Naive thymus-derived CD8-positive, alpha-beta T cell (primary cell): ENCODE results near the gene TP53I13. TPM values are rescaled to one million over a fixed set of nuclear protein-coding genes. Genes with fewer than 3 reads are reported as not detected.

ENCODE experiments used
- ATAC-seq, 2 donors: fragments of 150-1000 bp; cut with Tn5 transposase in 1 of 2; sonication (Bioruptor Pico), chemical (Tn5 transposase) in 1 of 2; 1 replicate in 1 of 2; 2 replicates in 1 of 2; pipeline ENCODE4 v1.10.0; 2021; ENCODE audit warnings: mild to moderate bottlenecking in 2 of 2, moderate library complexity in 2 of 2
- POLR2A ChIA-PET: fragments of 350-600 bp; sonication (Branson Sonifier 250); formaldehyde crosslinking; loops from one replicate; lab custom pipeline; 2021; ENCODE audit warnings: antibody characterized with exemption; lab: Charles Lee
- DNase-seq, 10 donors: peaks; one replicate each; pipeline versions ENCODE4 v3.0.0 to v3.0.0-alpha.2; 2020 to 2022
- H3K27ac Mint-ChIP-seq, 10 donors: one replicate each; pipeline ENCODE4 v1.8.0; 2020 to 2022; ENCODE audit warnings: mild to moderate bottlenecking in 10 of 10, mixed read lengths in 10 of 10, moderate library complexity in 4 of 10, inconsistent platforms in 1 of 10
- H3K27me3 Mint-ChIP-seq, 5 donors: one replicate each; pipeline ENCODE4 v1.8.0; 2021 to 2022; ENCODE audit warnings: mixed read lengths in 5 of 5
- H3K36me3 Mint-ChIP-seq, 3 donors: one replicate each; pipeline ENCODE4 v1.8.0; 2020 to 2022; ENCODE audit warnings: mixed read lengths in 3 of 3, mild to moderate bottlenecking in 2 of 3, inconsistent platforms in 1 of 3
- H3K4me1 Mint-ChIP-seq, 4 donors: one replicate each; pipeline ENCODE4 v1.8.0; 2021 to 2022; ENCODE audit warnings: mixed read lengths in 4 of 4
- H3K4me3 Mint-ChIP-seq, 10 donors: one replicate each; pipeline ENCODE4 v1.8.0; 2020 to 2022; ENCODE audit warnings: mild to moderate bottlenecking in 10 of 10, mixed read lengths in 10 of 10, moderate library complexity in 6 of 10, inconsistent platforms in 1 of 10
- H3K9me3 Mint-ChIP-seq, 9 donors: one replicate each; pipeline ENCODE4 v1.8.0; 2020 to 2022; ENCODE audit warnings: mixed read lengths in 9 of 9, mild to moderate bottlenecking in 3 of 9, inconsistent platforms in 1 of 9, moderate library complexity in 1 of 9
- polyA plus RNA-seq, 3 donors: library from polyadenylated mRNA; unstranded; fragments of 300-500 nt; fragmentation: Illumina TruSeq; gene quantifications; one replicate each; pipeline ENCODE4 v1.2.3, GENCODE V29; 2021
- total RNA-seq, 8 experiments: library from RNA in 2 of 8; stranded (reverse) in 2 of 8; gene quantifications; one replicate each; pipeline ENCODE4 v1.2.3 and lab custom pipeline; 2021 to 2026

Gene TP53I13
- total and polyA plus RNA-seq, 5 experiments from 2014 or later, result 22.7 to 89.5 (median 26.8) TPM

DNA sequence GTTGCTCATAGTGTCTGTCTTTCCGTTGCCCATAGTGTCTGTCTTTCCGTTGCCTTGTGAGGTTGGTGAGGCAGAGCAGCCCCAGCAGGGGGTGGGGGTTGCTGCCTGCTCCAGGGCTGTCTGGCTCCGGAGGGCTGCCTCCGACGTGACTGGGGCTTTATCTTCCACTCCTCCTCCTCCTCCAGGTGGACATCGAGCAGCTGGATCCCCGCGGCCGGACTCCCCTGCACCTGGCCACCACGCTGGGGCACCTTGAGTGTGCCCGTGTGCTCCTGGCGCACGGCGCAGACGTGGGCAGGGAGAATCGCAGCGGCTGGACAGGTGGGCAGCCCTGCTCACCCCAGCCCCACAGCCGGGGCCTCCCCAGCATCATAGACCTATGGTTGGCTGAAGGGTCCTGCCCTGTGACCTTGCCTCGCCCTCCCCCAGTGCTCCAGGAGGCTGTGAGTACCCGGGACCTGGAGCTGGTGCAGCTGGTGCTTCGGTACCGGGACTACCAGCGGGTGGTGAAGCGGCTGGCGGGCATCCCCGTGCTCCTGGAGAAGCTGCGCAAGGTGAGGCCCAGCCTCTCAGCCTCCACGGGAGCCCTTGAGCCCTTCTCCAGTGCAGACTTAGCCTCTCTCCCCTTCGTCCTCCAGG is 39.2 kb downstream of the TP53I13 start:
- Mint-ChIP-seq H3K27ac (no peak overlapping the region), H3K4me1 (peaks cover 0 to 2% (median 0%) of the 10 kb centered on the region in 4 donors), H3K36me3 (no peaks in the 10 kb centered on the region), H3K27me3 (no peaks in the 10 kb centered on the region), H3K4me3 (no peak overlapping the region), H3K9me3 (no peaks in the 10 kb centered on the region)
- POLR2A ChIA-PET, result interaction anchor here (1.2 to 1.3 kb wide), 2 partner anchors 10 to 20 kb away, joined by 3 to 4 read pairs; no protein-coding TSS in a partner anchor
- DNase-seq, result no peak
- no peak for ATAC-seq

DNA sequence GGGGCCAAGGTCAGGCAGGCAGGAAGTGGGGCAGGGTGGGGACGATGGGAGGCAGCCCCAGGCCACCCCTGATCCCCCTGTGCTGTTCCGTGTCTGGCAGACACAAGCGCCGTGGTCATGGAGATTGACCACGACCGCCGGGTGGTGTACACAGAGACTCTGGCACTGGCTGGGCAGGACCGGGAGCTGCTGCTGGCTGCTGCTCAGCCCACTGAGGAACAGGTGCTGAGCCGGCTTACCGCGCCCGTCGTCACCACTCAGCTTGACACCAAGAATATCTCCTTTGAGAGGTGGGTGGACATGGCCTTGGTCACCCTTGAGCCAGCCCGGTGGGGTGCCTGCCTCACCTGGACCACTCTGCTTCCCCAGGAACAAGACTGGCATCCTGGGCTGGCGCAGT is 40.5 kb downstream of the TP53I13 start:
- POLR2A ChIA-PET, result interaction anchor here (1.2 kb wide), 2 partner anchors 9 to 17 kb away, joined by 3 to 4 read pairs; partner anchors contain the start of gene ANKRD13B
- no peaks in the 10 kb centered on the region for H3K36me3 Mint-ChIP-seq
- no peak overlapping the region for H3K4me3 Mint-ChIP-seq
- ATAC-seq (no peak), DNase-seq (no peak)
- H3K27ac Mint-ChIP-seq, result no peak overlapping the region
- H3K9me3 Mint-ChIP-seq, result no peaks in the 10 kb centered on the region
- no peaks in the 10 kb centered on the region for H3K27me3 Mint-ChIP-seq
- H3K4me1 Mint-ChIP-seq, result peaks cover 0 to 6% (median 2%) of the 10 kb centered on the region in 4 donors

DNA sequence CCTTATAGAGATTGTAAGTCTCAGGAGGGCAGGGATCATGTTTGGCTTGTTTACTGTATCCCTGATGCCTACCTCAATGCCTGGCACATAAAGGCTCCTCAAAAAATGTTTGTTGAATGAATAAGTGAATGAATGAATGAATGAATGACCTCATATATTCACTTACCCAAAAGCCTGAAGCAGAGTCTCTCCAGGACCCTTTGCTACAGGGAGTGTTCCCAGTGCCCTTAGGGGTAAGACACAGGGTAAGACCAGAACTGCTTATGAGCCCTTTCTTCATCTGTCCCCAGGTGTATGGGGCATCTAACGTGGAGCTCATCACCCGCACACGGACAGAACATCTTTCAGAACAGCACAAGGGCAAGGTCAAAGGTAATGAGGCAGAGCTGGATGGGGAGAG is 41.9 kb downstream of the TP53I13 start:
- Mint-ChIP-seq H3K27ac (peak overlapping the region in 1 of 10 donors; percentile 27), H3K27me3 (no peaks in the 10 kb centered on the region), H3K4me3 (no peak overlapping the region), H3K9me3 (no peaks in the 10 kb centered on the region), H3K36me3 (no peaks in the 10 kb centered on the region), H3K4me1 (peaks cover 7 to 18% (median 15%) of the 10 kb centered on the region in 4 donors)
- ATAC-seq (no peak), DNase-seq (no peak)
- POLR2A ChIA-PET, result interaction anchor here (1.2 kb wide), 1 partner anchor 29 kb away, joined by 6 read pairs; no protein-coding TSS in a partner anchor

DNA sequence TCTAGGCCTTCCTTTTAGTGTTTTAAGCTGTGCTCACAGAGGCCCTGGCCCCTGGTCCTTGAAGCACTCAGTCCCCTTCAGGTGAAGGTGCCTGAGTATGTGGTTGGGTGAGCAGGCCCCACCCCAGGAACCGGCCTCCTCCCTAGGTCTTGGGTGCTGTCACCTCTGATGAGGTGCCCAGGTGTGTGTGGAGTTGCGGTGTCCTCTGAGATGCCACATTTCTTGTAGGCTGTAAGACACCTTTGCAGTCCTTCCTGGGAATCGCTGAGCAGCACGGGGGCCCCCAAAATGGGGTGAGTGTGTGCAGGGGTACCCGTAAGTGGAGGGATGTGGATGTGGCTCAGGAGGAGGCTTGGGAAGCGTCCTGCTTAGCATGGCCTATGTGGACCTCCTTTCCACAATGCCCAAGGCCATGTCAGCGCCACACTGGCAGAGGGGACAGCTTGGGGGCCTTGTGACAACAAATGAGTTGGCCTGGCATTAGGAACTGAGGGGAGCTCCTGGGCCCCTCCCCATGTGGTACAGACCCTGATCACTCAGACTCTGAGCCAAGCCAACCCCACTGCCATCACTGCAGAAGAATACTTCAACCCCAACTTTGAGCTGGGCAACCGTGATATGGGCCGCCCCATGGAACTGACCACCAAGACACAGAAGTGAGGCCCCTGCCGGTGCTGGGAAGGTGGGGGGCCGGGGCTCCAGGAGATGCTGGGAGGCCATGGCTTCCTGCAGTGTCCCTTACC is 43.0 kb downstream of the TP53I13 start:
- H3K27me3 Mint-ChIP-seq, result no peaks in the 10 kb centered on the region
- peaks cover 10 to 26% (median 24%) of the 10 kb centered on the region in 4 donors for H3K4me1 Mint-ChIP-seq
- H3K27ac Mint-ChIP-seq, result peak overlapping the region in 1 of 10 donors; percentile 22
- DNase-seq (no peak), ATAC-seq (no peak)
- no peaks in the 10 kb centered on the region for H3K9me3 Mint-ChIP-seq
- H3K4me3 Mint-ChIP-seq, result peak overlapping the region in 5 of 10 donors; percentile 2 to 58 (median 28)
- POLR2A ChIA-PET, result interaction anchor here (0.6 to 1.2 kb wide), 2 partner anchors 11 to 30 kb away, joined by 4 to 6 read pairs; no protein-coding TSS in a partner anchor
- H3K36me3 Mint-ChIP-seq, result no peaks in the 10 kb centered on the region

DNA sequence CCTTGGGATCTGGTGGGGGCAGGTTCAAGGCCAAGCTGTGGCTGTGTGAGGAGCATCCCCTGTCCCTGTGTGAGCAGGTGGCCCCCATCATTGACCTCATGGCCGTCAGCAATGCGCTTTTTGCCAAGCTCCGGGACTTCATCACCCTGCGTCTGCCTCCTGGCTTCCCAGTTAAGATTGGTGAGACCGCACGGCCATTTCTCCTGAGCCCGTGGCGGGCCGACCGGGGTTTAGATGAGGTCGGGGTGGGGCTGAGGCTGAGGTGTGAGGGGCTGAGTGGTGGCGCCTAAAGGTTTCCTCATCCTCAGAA is 43.5 kb downstream of the TP53I13 start:
- DNase-seq, result no peak
- H3K9me3 Mint-ChIP-seq, result no peaks in the 10 kb centered on the region

DNA sequence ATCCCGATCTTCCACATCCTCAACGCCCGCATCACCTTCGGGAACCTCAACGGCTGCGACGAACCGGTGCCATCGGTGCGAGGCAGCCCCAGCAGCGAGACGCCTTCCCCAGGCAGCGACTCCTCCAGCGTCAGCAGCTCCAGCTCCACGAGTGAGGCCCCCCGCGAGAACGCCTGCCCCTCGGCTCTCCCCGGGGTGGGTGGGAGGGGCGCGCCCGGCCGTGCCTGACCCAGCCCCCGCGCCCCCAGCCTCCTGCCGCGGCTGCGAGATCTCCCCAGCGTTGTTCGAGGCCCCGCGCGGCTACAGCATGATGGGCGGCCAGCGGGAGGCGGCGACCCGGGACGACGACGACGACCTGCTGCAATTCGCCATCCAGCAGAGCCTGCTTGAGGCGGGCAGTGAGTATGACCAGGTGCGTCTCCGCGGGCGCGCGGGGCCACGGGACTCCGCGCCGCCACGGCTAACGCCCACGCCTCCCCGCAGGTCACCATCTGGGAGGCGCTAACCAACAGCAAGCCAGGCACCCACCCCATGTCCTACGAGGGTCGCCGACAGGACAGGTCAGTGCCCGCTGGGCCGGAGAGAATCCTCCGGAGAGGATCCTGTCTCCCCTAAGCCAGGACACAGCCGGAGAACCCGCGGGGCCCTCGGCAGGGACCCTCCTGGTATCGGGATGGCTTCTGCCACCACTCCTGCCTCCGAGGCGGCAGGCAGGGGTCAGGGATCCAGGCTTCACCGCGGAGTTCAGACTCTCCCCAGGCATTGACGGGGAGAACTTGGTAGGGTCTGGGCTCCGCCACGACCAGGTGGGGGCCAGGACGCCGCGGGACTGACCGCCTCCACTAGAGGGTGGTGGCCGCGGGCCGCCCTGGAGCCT is 44.1 kb downstream of the TP53I13 start:
- Mint-ChIP-seq H3K27me3 (no peaks in the 10 kb centered on the region), H3K36me3 (no peaks in the 10 kb centered on the region), H3K4me3 (peak overlapping the region in 8 of 10 donors; percentile 39 to 81 (median 60)), H3K4me1 (peaks cover 14 to 37% (median 35%) of the 10 kb centered on the region in 4 donors), H3K27ac (no peak overlapping the region), H3K9me3 (no peaks in the 10 kb centered on the region)
- ATAC-seq (no peak), DNase-seq (no peak)
- POLR2A ChIA-PET, result interaction anchor here (0.5 to 5.9 kb wide), 8 partner anchors 15 to 1629 kb away, joined by 4 to 79 read pairs (median 4); partner anchors contain the start of genes ABHD15, ANKRD13B and TP53I13

More for the DNA sequence above, 43.5 kb downstream of the TP53I13 start:
- POLR2A ChIA-PET, result no interaction called here
- Mint-ChIP-seq H3K4me1 (peaks cover 13 to 32% (median 30%) of the 10 kb centered on the region in 4 donors), H3K36me3 (no peaks in the 10 kb centered on the region), H3K27me3 (no peaks in the 10 kb centered on the region), H3K27ac (peak overlapping the region in 1 of 10 donors; percentile 62), H3K4me3 (peak overlapping the region in 3 of 10 donors; percentile 2 to 22 (median 10))
- ATAC-seq, result no peak

DNA sequence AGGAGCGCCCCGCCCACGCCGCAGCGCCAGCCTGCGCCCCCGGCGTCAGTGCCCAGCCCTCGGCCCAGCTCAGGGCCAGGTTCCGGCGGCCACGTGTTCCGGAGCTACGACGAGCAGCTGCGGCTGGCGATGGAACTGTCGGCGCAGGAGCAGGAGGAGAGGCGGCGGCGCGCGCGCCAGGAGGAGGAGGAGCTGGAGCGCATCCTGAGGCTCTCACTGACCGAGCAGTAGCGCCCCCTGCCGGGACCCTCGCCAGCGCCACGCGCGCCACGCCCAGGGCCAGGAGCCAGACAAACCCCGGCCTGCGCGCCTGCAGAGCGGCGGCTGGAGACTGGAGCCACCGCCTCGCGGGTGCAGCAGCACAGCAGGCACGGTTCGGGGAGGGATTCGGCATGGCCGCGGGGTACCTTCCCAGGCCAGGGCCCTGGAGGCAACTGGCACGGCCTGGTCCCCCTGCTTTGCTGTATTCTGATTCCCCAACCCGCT is 44.9 kb downstream of the TP53I13 start:
- no peaks in the 10 kb centered on the region for H3K27me3 Mint-ChIP-seq
- ATAC-seq (peak; percentile 26 to 43), DNase-seq (peak; percentile 82 to 97 (median 89))
- peak overlapping the region; percentile 32 to 92 (median 70) for H3K4me3 Mint-ChIP-seq
- no peaks in the 10 kb centered on the region for H3K36me3 Mint-ChIP-seq
- H3K9me3 Mint-ChIP-seq, result no peaks in the 10 kb centered on the region
- peak overlapping the region in 1 of 10 donors; percentile 60 for H3K27ac Mint-ChIP-seq
- H3K4me1 Mint-ChIP-seq, result peaks cover 14 to 41% (median 37%) of the 10 kb centered on the region in 4 donors
- POLR2A ChIA-PET, result interaction anchor here (0.5 to 5.9 kb wide), 12 partner anchors 12 to 1628 kb away, joined by 3 to 79 read pairs (median 4); partner anchors contain the start of genes ABHD15, ANKRD13B, GIT1 and TP53I13

DNA sequence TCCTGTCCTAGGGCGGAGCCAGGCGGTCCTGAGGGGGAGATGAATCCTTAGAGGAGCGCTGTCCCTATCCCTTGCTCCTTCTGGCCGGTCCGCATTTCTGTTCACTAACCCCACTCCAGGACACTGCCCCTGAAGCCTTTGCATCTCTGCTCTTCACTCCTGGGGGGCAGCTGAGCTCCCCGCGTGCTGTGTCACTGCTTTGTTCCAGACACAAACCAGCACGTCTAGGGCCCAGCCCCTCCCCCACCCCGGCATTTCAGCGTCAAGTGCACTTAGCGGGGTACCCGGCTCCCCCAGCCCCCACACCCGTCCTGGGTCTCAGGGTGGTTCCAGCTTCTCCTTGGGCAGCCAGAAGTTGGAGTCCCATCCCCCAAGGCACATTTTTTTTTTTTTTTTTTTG is 45.4 kb downstream of the TP53I13 start:
- ATAC-seq (no peak), DNase-seq (no peak)
- H3K27me3 Mint-ChIP-seq, result no peaks in the 10 kb centered on the region
- H3K27ac Mint-ChIP-seq, result peak overlapping the region in 3 of 10 donors; percentile 41 to 62 (median 60)
- H3K36me3 Mint-ChIP-seq, result no peaks in the 10 kb centered on the region
- POLR2A ChIA-PET, result interaction anchor here (0.5 to 5.9 kb wide), 10 partner anchors 11 to 217 kb away, joined by 3 to 79 read pairs (median 4); partner anchors contain the start of genes ABHD15, ANKRD13B, GIT1 and TP53I13
- peak overlapping the region; percentile 32 to 92 (median 71) for H3K4me3 Mint-ChIP-seq
- H3K9me3 Mint-ChIP-seq, result no peaks in the 10 kb centered on the region
- peaks cover 14 to 42% (median 37%) of the 10 kb centered on the region in 4 donors for H3K4me1 Mint-ChIP-seq

DNA sequence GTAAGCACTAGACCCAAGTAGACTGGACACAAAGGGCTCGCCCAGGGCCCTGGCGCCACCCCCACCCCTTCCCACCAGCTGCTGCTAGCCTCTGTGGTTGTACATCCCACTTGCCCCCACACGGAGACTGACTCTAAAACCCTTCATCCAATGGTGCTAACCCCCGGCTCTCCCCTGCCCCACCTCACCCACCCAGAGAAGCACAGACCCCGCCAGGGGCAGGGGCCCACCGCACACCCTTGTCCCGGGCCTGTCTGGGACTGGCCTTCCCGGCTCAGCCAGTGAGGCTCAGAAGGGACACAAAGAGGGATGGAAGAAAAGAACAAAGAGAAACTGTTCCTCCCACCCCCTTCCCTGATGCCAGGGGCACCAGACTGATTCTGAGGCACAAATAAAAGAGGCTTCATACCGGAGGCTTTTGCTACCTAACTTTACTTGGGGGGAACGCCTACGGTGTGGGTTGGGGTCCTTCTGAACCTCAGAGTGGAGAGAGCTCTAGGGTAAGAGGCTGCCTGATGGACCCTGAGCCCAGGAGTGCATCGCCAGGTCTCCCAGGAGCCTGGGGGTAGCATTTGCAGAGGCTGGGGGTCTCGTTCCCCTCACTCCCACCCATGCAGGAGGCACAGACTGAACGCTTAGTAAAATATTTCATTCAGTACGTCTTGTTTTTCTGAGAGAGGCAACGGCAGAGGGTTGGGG is 46.0 kb downstream of the TP53I13 start:
- Mint-ChIP-seq H3K4me3 (peak overlapping the region; percentile 81 to 95 (median 90)), H3K36me3 (no peaks in the 10 kb centered on the region), H3K9me3 (no peaks in the 10 kb centered on the region), H3K27ac (peak overlapping the region; percentile 51 to 96 (median 92)), H3K27me3 (no peaks in the 10 kb centered on the region), H3K4me1 (peaks cover 14 to 42% (median 37%) of the 10 kb centered on the region in 4 donors)
- POLR2A ChIA-PET, result interaction anchor here (1.3 to 5.9 kb wide), 11 partner anchors 10 to 163 kb away, joined by 3 to 79 read pairs (median 20); partner anchors contain the start of genes ABHD15, ANKRD13B, GIT1 and TP53I13
- ATAC-seq (no peak), DNase-seq (no peak)

DNA sequence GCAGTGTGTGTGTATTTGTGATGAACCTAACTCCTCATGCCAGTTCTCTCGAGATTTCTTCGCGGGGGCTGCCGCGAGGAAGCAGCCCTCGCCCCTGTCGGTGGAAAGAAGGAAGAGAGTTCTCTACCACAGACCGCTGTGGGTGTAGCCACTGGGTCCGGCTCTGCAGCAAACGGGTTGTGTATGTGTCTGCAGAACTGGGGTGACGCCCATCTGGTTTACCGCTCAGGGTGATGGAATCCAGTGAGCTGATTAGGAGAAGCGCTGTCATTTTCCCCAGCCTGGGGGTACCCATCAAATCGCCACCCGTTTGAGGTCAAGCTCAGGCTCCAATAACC is 46.5 kb downstream of the TP53I13 start:
- Mint-ChIP-seq H3K27me3 (no peaks in the 10 kb centered on the region), H3K36me3 (no peaks in the 10 kb centered on the region), H3K27ac (peak overlapping the region; percentile 51 to 96 (median 92)), H3K4me3 (peak overlapping the region; percentile 81 to 95 (median 90)), H3K4me1 (peaks cover 14 to 42% (median 37%) of the 10 kb centered on the region in 4 donors), H3K9me3 (no peaks in the 10 kb centered on the region)
- peak; percentile 59 to 63 for ATAC-seq
- POLR2A ChIA-PET, result interaction anchor here (0.6 to 5.9 kb wide), 16 partner anchors 10 to 323 kb away, joined by 3 to 79 read pairs (median 4); partner anchors contain the start of genes ABHD15, ANKRD13B, GIT1 and TP53I13
- peak; percentile 38 to 88 (median 76) for DNase-seq
